Measurements from ENCODE around the gene DIAPH3.

Gene DIAPH3

DNA sequence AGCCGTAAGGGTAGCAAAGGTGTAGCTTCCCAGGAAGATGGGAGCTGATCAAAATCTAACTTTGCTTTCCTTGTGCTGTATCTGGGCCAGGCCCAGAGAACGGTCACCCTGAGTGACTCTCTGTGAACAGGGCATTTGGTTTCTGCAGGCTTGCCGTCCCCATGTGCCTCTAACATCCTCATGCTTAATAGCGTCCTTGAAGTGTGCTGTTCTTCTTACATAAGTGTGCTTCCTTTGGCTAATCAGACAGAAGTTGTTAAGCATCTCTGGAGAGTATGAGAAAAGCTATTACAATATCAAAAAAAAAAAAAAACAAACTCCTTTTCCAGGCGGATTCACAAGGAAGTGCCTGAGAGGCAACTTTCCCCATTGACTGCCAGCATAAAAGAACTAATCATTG is 503.7 kb downstream of the DIAPH3 start:
- in situ Hi-C loops (cut with MboI; ENCODE audit: low sequenced_read_pairs, unreplicated experiment) = no loop called here

DNA sequence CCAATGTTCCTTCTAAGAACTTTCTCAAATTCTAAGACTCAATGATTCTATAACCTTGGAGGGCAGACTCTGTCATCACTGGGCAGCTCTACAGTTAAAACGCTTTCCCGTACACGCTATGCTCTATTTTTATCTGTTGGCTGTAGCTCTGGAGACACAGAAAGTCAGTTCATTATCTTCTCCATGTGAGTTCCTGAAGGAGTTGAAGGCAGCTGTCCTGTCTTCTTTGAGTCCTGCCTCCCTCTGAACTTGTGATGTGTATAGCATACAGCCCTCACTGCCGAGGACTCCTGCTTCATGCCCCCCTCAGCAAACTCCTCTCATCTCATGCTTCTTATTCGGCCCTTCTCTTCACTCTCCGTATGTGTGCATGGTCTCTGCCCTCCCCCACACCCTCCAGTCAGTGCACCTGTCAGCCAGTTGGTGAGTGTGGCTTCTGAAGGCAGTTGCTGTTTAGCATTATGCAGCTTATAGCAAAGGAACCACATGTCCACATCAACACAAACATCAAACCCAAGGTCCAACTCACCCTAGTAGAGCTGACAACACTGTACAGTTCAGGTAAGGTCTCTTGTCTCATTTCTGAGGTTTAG is 504.9 kb downstream of the DIAPH3 start:
- in situ Hi-C loops (cut with MboI; ENCODE audit: low sequenced_read_pairs, unreplicated experiment) = no loop called here
- no peak for DNase-seq (ENCODE audit: low spot score)
- TF ChIP-seq, protein P1, sequence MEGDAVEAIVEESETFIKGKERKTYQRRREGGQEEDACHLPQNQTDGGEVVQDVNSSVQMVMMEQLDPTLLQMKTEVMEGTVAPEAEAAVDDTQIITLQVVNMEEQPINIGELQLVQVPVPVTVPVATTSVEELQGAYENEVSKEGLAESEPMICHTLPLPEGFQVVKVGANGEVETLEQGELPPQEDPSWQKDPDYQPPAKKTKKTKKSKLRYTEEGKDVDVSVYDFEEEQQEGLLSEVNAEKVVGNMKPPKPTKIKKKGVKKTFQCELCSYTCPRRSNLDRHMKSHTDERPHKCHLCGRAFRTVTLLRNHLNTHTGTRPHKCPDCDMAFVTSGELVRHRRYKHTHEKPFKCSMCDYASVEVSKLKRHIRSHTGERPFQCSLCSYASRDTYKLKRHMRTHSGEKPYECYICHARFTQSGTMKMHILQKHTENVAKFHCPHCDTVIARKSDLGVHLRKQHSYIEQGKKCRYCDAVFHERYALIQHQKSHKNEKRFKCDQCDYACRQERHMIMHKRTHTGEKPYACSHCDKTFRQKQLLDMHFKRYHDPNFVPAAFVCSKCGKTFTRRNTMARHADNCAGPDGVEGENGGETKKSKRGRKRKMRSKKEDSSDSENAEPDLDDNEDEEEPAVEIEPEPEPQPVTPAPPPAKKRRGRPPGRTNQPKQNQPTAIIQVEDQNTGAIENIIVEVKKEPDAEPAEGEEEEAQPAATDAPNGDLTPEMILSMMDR (IDR thresholded peaks at IDR 0.05; ENCODE audit: borderline replicate concordance, control extremely low read depth, extremely low read depth, insufficient read depth, missing control alignments) = no peak

More for the DNA sequence above, 503.7 kb downstream of the DIAPH3 start:
- TF ChIP-seq, protein P1 (IDR thresholded peaks at IDR 0.05; ENCODE audit: borderline replicate concordance, control extremely low read depth, extremely low read depth, insufficient read depth, missing control alignments) = no peak
- no peak for DNase-seq (ENCODE audit: low spot score)

DNA sequence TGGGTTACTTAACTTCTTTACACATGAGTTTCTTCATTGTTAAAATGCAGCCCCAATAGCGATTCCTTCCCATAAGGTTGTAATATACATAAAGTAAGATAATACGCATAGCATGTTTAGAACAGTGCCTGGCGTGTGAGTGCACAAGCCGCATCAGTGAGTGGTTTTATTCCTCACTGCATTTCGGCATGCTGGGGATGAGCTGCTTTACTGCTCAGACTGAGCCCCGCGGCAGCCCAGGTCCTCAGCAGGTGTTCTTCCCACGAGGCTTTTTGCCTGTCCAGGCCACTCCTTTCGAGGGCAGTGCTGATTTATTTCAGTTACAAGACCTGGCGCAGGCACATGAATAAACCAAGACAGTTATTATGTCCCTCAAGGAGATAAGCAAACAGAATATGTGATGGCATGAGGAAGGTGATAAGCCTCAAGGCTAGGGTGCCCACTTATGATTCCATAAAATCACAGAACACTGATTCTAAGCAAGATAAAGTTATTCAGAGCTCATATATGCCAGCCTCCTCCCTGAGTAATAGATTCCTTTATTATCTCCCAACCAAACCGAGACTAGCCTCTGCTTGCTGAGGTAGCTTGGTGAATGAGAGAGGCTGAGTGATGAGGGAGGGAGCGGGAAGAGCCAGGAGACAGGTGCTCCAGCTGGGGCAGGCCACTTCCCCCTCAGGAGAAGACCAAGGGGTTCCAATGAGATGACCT is 505.5 kb downstream of the DIAPH3 start:
- in situ Hi-C loops (cut with MboI; ENCODE audit: low sequenced_read_pairs, unreplicated experiment) = no loop called here
- TF ChIP-seq, protein P1 (IDR thresholded peaks at IDR 0.05; ENCODE audit: borderline replicate concordance, control extremely low read depth, extremely low read depth, insufficient read depth, missing control alignments) = no peak
- DNase-seq (ENCODE audit: low spot score) = no peak

DNA sequence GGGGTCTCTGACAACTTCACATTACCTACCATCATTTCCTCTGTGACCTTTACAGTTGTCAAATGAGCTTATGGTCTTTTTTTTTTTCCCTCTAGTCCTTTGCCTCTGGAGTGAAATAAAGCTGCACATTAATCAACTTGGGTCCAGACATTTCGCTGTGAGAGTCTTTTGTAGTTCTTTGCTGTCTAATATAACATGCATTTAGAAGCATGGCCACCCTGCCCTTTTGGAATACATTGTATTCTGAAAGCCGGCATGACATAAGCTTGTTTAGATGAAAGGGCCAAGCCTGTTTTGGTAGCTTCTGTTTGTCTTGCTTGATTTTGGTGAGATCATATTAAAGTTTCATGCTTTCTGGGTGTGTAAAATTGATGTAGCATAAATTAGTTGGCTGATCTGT is 509.8 kb downstream of the DIAPH3 start:
- TF ChIP-seq, protein P1 (IDR thresholded peaks at IDR 0.05; ENCODE audit: borderline replicate concordance, control extremely low read depth, extremely low read depth, insufficient read depth, missing control alignments) = no peak
- DNase-seq (ENCODE audit: low spot score) = no peak
- in situ Hi-C loops (cut with MboI; ENCODE audit: low sequenced_read_pairs, unreplicated experiment) = no loop called here

DNA sequence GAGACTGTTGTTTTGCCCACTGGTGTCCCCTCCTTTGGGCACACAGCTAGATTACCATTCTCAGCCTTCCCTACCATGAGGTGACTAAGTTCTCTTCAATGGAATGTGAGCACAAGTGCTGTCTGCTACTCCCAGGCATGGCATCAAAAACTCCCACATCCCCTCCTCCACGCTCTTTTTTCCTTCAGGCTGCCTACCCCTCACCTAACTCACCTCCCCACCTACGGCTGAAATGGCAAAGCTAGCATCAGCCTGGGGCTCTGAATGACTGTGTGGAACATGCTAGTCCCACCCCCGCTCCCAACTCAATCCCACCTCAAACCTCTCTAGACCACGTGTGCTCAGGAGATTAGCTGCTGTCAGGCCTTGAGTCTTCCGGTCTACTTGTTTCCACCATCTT is 512.2 kb downstream of the DIAPH3 start:
- no peak for DNase-seq (ENCODE audit: low spot score)
- TF ChIP-seq, protein P1 (IDR thresholded peaks at IDR 0.05; ENCODE audit: borderline replicate concordance, control extremely low read depth, extremely low read depth, insufficient read depth, missing control alignments) = no peak
- in situ Hi-C loops (cut with MboI; ENCODE audit: low sequenced_read_pairs, unreplicated experiment) = no loop called here

DNA sequence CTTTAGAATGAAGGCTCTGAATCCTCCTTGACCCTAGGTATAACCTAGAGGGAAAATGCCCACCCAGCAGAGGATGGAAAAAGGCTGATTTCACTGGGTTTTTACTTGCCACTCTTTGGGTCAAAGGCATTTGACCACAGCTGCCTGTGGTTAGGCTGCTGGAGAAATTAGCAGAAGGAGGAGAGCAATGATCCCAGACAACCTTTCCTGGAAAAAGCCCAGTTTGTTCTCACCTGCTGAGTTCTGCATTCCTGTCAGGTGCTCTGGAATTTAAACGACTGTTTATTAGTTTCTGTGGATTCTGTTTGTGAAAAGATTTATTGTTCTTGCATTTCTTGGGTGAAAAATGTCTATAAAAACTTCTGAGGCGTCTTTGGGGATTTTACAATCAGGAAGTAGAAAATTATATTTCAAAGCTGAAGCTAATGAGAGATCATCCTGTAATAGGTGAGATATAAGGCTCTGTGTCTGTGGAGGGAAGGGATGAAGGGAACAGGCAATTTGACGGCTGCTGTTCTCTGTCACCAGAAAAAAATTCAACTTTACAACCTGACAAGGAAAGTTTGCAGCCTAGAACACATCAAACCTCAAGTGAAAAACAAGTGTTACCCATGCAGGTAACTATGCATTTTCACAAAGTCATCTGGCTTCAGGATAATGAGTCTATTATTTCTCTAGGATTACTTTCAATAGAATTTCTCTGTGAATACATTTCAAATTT is 519.7 kb downstream of the DIAPH3 start:
- in situ Hi-C loops (cut with MboI; ENCODE audit: low sequenced_read_pairs, unreplicated experiment) = no loop called here
- TF ChIP-seq, protein P1 (IDR thresholded peaks at IDR 0.05; ENCODE audit: borderline replicate concordance, control extremely low read depth, extremely low read depth, insufficient read depth, missing control alignments) = no peak
- DNase-seq (ENCODE audit: low spot score) = no peak

All from GM13976 (cell line).